Lower lobe of right lung (tissue), 2 donors: ENCODE measurements around the gene CSNK1D. TPM values are rescaled to one million over a fixed set of nuclear protein-coding genes. Genes with fewer than 3 reads are reported as not detected.

ENCODE experiments used
- ATAC-seq, 2 donors: fragments of 200-7000 bp; cut with Tn5 transposase; one replicate each; pipeline ENCODE4 v1.9.1; 2020 to 2022; ENCODE audit warnings: mild to moderate bottlenecking in 2 of 2, moderate library complexity in 2 of 2
- DNase-seq: peaks from one replicate; pipeline ENCODE4 v3.0.0-alpha.2; 2020
- H3K27ac ChIP-seq: fragments of 200-600 bp; one replicate; pipeline ENCODE4 v1.8.0; 2022
- H3K27me3 ChIP-seq: fragments of 200-600 bp; one replicate; pipeline ENCODE4 v1.8.0; 2022; ENCODE audit warnings: low read depth
- H3K36me3 ChIP-seq: fragments of 200-600 bp; one replicate; pipeline ENCODE4 v1.8.0; 2022; ENCODE audit warnings: mild to moderate bottlenecking
- H3K4me1 ChIP-seq: fragments of 200-600 bp; one replicate; pipeline ENCODE4 v1.8.0; 2022
- H3K4me3 ChIP-seq: fragments of 200-600 bp; one replicate; pipeline ENCODE4 v1.8.0; 2022; ENCODE audit warnings: mild to moderate bottlenecking
- H3K9me3 ChIP-seq: fragments of 200-600 bp; one replicate; pipeline ENCODE4 v1.8.0; 2022
- CTCF ChIP-seq: fragments of 200-600 bp; IDR thresholded peaks from one replicate; pipeline ENCODE4 v1.8.0; 2022; ENCODE audit warnings: antibody characterized with exemption, mild to moderate bottlenecking
- intact Hi-C: fragments of 100-400 bp; cut with DNase I; formaldehyde crosslinking; loops from one replicate; pipeline ENCODE4 v1.11.0; 2022
- total RNA-seq: library from RNA; stranded (reverse); fragmentation: NEBNext Ultra II Directional; extraction: Animal tissue kit (Norgen Biotek cat#: 25700); gene quantifications from one replicate; pipeline ENCODE4 v1.2.1, GENCODE V29; 2021
- donor health status: DM: no; HTN: yes; CAD: no; lungs with severe emphysema.

Gene CSNK1D
- total RNA-seq, 1 donor from 2014 or later = 146 TPM

DNA sequence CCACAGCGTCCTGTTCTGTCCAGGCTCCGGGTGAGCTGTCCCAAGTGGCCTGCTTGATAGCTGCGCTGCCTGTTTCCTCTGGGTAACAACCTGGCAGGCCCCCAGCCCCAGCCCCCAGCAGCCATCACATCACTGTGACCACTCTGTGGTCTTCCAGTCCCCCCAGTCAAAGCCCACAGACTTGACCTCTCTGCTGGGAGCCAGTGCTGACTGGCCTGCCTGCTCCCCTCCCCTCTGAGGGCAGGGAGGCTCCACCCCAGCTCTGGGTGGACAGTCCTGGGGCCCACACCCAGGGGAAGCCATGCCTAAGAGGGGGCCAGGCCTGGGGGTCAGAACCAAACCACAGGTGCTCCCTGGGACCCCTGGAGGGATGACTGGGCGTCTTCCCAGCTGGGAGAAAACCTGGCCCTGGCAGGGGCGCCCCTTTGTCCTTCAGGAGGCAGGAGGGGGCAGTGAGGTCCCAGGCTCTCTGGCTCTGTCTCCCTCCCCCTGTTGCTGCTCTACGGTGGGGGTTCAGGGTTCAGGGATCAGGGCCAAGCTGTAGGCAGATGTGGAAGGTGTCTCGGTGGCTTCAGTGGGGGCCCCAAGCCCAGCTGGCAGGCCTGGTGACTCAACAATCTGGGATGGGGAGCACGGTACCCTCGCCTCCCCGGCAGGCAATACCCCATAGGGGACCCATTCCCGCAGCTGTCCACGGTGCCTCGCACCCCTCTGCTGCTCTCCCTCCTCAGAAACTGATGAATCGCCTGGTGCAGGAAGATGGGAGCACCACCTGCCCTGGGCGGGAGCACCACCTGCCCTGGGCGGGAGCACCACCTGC lies 46.5 kb downstream of the CSNK1D start:
- no peak for DNase-seq
- Histone ChIP-seq H3K27ac (no peak overlapping the region), H3K36me3 (no peaks in the 10 kb centered on the region), H3K4me3 (no peak overlapping the region), H3K4me1 (peaks cover 33% of the 10 kb centered on the region), H3K9me3 (no peaks in the 10 kb centered on the region), H3K27me3 (no peaks in the 10 kb centered on the region)
- no peak for ATAC-seq
- TF ChIP-seq CTCF = no peak
- intact Hi-C loops = no loop called here

DNA sequence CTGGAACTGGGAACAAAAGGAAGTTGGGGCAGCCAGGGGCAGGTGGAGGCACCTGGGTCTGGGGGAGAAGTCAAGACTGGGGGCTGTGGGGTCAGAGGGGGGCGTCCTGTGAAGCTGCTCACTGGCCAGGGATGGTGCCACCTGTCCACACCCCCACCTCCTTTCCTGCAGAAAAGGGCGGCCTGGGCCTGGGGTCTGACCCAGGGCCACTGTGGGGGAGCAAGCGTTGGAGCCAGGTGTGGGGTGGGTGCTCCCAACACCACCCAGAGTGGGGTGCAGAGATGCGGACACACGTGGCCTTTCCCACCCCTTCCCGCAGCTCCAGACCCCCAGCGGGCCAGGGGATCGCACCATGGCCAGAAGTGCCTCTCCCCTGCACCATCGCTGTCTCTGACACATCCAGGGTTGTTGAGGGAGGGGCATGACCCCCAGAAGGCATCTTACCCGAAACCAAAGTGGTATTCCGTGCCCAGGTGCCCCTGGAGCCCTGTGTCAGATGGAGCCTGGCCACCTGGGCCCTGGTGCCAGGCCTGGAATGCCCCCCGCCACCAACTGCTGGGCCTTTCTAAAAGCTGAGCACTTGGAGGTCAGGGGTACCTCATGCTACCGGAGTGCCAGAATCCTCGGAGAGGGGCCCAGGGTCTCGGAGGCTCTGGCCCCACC lies 47.2 kb downstream of the CSNK1D start:
- intact Hi-C loops = no loop called here
- H3K36me3 ChIP-seq = no peaks in the 10 kb centered on the region
- no peaks in the 10 kb centered on the region for H3K27me3 ChIP-seq
- H3K27ac ChIP-seq = no peak overlapping the region
- no peaks in the 10 kb centered on the region for H3K9me3 ChIP-seq
- H3K4me1 ChIP-seq = peaks cover 26% of the 10 kb centered on the region
- ATAC-seq (no peak), DNase-seq (no peak)
- H3K4me3 ChIP-seq = no peak overlapping the region
- no peak for TF ChIP-seq CTCF

- intact Hi-C loops = no loop called here
- ATAC-seq = no peak
- no peaks in the 10 kb centered on the region for H3K27me3 ChIP-seq
- H3K4me1 ChIP-seq = peaks cover 24% of the 10 kb centered on the region
- no peaks in the 10 kb centered on the region for H3K36me3 ChIP-seq
- no peak overlapping the region for H3K4me3 ChIP-seq
- no peak overlapping the region for H3K27ac ChIP-seq
- TF ChIP-seq CTCF = no peak
- H3K9me3 ChIP-seq = no peaks in the 10 kb centered on the region
- DNase-seq = peak; percentile 41
Measured at GRCh38 chr17:82225368-82226029, 48.0 kb downstream of the CSNK1D start.

DNA sequence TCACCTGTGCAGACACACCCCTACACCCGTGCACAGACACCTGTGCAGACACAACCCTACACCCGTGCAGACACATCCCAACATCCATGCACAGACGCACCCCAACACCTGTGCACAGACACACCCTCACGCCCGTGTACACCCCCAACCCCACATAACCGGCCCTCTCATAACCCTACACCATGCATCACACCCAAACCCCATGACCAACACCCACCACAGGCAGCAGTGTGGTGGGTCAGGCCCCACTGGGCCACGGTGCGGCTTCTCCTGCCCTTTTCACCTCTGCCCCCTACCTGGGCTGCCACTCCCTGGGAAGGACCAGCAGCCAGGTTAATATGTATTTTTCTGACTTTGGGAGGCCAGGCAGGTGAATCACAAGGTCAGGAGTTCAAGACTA lies 48.8 kb downstream of the CSNK1D start:
- intact Hi-C loops = no loop called here
- no peaks in the 10 kb centered on the region for H3K27me3 ChIP-seq
- ATAC-seq (no peak), DNase-seq (no peak)
- H3K9me3 ChIP-seq = no peaks in the 10 kb centered on the region
- TF ChIP-seq CTCF = no peak
- H3K4me1 ChIP-seq = peaks cover 15% of the 10 kb centered on the region
- H3K27ac ChIP-seq = no peak overlapping the region
- no peak overlapping the region for H3K4me3 ChIP-seq
- no peaks in the 10 kb centered on the region for H3K36me3 ChIP-seq

DNA sequence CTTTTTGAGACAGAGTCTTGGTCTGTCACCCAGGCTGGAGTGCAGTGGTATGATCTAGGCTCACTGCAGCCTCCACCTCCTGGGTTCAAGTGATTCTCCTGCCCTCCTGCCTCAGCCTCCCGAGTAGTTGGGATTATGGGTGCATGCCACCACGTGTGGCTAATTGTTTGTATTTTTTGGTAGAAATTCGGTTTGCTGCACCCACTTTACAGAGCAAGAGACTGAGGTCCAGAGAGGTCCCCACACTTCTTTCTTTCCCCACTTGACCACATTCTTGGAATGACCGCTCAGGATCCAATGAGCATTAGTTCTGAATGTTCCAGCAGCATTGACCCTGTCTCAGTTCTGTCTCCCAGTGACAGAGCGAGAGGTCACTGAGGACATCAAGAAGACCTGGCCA lies 50.0 kb downstream of the CSNK1D start:
- H3K27me3 ChIP-seq = no peaks in the 10 kb centered on the region
- H3K9me3 ChIP-seq = no peaks in the 10 kb centered on the region
- H3K4me3 ChIP-seq = no peak overlapping the region
- intact Hi-C loops = no loop called here
- H3K27ac ChIP-seq = no peak overlapping the region
- ATAC-seq (no peak), DNase-seq (no peak)
- no peak for TF ChIP-seq CTCF
- peaks cover 9% of the 10 kb centered on the region for H3K4me1 ChIP-seq
- no peaks in the 10 kb centered on the region for H3K36me3 ChIP-seq
